Astrocyte (in vitro differentiated cells and primary cell): Measurements from ENCODE around the gene VPS13D. TPM values are rescaled to one million over a fixed set of nuclear protein-coding genes. Genes with fewer than 3 reads are reported as not detected.

Experiments
- DNase-seq: peaks from one replicate; pipeline ENCODE4 v3.0.0-alpha.2; 2010; ENCODE audit warnings: low read depth
- FAIRE-seq: peaks from 2 replicates; lab custom pipeline; 2011; peaks lifted over from hg19 to GRCh38; lab: Jason Lieb, UNC
- H2AFZ ChIP-seq: 2 replicates; pipeline ENCODE4 v1.6.0; 2012; ENCODE audit warnings: low read depth, low read length, inconsistent platforms
- H3K27ac ChIP-seq: 2 replicates; pipeline ENCODE4 v1.5.1; 2011; ENCODE audit warnings: low read depth, low read length, inconsistent platforms
- H3K27me3 ChIP-seq: 2 replicates; pipeline ENCODE4 v1.6.0; 2011; ENCODE audit warnings: low read length, inconsistent platforms; ENCODE audit not compliant: insufficient read depth
- H3K36me3 ChIP-seq: 2 replicates; pipeline ENCODE4 v1.5.1; 2011; ENCODE audit warnings: low read length, inconsistent platforms; ENCODE audit not compliant: insufficient read depth
- H3K4me1 ChIP-seq: 2 replicates; pipeline ENCODE4 v1.5.1; 2011; ENCODE audit warnings: low read length, inconsistent platforms; ENCODE audit not compliant: insufficient read depth
- H3K4me2 ChIP-seq: 2 replicates; pipeline ENCODE4 v1.6.0; 2012; ENCODE audit warnings: low read length, inconsistent platforms
- H3K4me3 ChIP-seq: 2 replicates; pipeline ENCODE4 v1.5.1; 2011; ENCODE audit warnings: low read depth, mild to moderate bottlenecking, low read length, inconsistent platforms; ENCODE audit not compliant: insufficient read depth
- H3K79me2 ChIP-seq: 2 replicates; pipeline ENCODE4 v1.6.0; 2012; ENCODE audit warnings: mild to moderate bottlenecking, low read length, inconsistent platforms; ENCODE audit not compliant: insufficient read depth
- H3K9ac ChIP-seq: 2 replicates; pipeline ENCODE4 v1.6.0; 2012; ENCODE audit warnings: mild to moderate bottlenecking, low read length, inconsistent platforms
- H3K9me3 ChIP-seq: 2 replicates; pipeline ENCODE4 v1.5.1; 2012; ENCODE audit warnings: low read depth, mild to moderate bottlenecking, low read length, inconsistent platforms; ENCODE audit not compliant: insufficient read depth
- H4K20me1 ChIP-seq: 2 replicates; pipeline ENCODE4 v1.6.0; 2012; ENCODE audit warnings: low read length, inconsistent platforms; ENCODE audit not compliant: insufficient read depth
- H3K27ac Mint-ChIP-seq: one replicate; pipeline ENCODE4 v1.8.0; 2021; ENCODE audit warnings: mild to moderate bottlenecking, mixed read lengths; ENCODE audit not compliant: unreplicated experiment
- H3K27me3 Mint-ChIP-seq: one replicate; pipeline ENCODE4 v1.8.0; 2021; ENCODE audit warnings: low read depth, mixed read lengths; ENCODE audit not compliant: unreplicated experiment
- H3K36me3 Mint-ChIP-seq: one replicate; pipeline ENCODE4 v1.8.0; 2021; ENCODE audit warnings: low read depth, mixed read lengths; ENCODE audit not compliant: unreplicated experiment
- H3K4me1 Mint-ChIP-seq: one replicate; pipeline ENCODE4 v1.8.0; 2021; ENCODE audit warnings: low read depth, mixed read lengths; ENCODE audit not compliant: unreplicated experiment
- H3K4me3 Mint-ChIP-seq: one replicate; pipeline ENCODE4 v1.8.0; 2021; ENCODE audit warnings: mild to moderate bottlenecking, moderate library complexity, mixed read lengths; ENCODE audit not compliant: unreplicated experiment
- H3K9me3 Mint-ChIP-seq: one replicate; pipeline ENCODE4 v1.8.0; 2021; ENCODE audit warnings: mild to moderate bottlenecking, mixed read lengths; ENCODE audit not compliant: unreplicated experiment
- EZH2 ChIP-seq: IDR thresholded peaks from 2 replicates; pipeline ENCODE4 v1.6.1; 2012; ENCODE audit warnings: mild to moderate bottlenecking, low read length, inconsistent platforms; ENCODE audit not compliant: insufficient read depth
- total RNA-seq: library from RNA; stranded (reverse); gene quantifications from 2 replicates; pipeline ENCODE4 v1.2.1, GENCODE V29; 2021
- TF ChIP-seq, protein P1 (sequence below): IDR thresholded peaks from 2 replicates; pipeline ENCODE4 v1.5.1; 2011; ENCODE audit warnings: low read depth, mild to moderate bottlenecking, inconsistent platforms, low read length, moderate library complexity; ENCODE audit not compliant: insufficient read depth

The VPS13D gene
- total RNA-seq, 1 donor from 2014 or later = 25.9 TPM

DNA sequence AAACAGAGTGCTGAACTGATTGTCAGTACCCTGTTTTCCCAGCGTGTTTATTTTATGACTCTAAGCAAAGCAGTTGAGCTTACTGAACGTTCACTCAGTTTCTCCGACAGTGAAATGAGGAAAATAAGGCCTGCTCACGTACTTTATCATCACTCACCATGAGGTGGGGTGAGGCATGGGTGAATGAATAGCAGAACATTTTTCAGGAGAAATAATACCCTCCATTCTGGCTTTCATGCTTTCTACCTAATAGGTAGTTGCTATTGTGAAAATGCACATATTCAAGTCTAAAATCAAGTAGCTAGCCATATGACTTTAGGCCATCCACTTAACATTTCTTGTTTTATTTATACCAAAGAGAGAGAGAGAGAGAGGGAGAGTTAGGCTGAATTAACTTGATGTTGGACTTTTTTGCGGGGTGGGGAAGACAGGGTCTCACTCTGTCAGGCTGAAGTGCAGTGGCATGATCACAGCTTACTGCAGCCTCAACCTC, 178.2 kb downstream of the VPS13D start:
- DNase-seq = no peak
- Histone ChIP-seq H3K4me2 (no peak overlapping the region), H3K4me3 (no peak overlapping the region), H3K4me1 (peaks cover 18% of the 10 kb centered on the region), H3K36me3 (peaks cover 14% of the 10 kb centered on the region), H3K9ac (no peak overlapping the region), H3K27me3 (no peaks in the 10 kb centered on the region), H4K20me1 (no peaks in the 10 kb centered on the region), H3K27ac (no peak overlapping the region), H2AFZ (no peak overlapping the region), H3K9me3 (no peaks in the 10 kb centered on the region), H3K79me2 (no peaks in the 10 kb centered on the region)
- TF ChIP-seq EZH2 = no peak
- TF ChIP-seq, protein P1, sequence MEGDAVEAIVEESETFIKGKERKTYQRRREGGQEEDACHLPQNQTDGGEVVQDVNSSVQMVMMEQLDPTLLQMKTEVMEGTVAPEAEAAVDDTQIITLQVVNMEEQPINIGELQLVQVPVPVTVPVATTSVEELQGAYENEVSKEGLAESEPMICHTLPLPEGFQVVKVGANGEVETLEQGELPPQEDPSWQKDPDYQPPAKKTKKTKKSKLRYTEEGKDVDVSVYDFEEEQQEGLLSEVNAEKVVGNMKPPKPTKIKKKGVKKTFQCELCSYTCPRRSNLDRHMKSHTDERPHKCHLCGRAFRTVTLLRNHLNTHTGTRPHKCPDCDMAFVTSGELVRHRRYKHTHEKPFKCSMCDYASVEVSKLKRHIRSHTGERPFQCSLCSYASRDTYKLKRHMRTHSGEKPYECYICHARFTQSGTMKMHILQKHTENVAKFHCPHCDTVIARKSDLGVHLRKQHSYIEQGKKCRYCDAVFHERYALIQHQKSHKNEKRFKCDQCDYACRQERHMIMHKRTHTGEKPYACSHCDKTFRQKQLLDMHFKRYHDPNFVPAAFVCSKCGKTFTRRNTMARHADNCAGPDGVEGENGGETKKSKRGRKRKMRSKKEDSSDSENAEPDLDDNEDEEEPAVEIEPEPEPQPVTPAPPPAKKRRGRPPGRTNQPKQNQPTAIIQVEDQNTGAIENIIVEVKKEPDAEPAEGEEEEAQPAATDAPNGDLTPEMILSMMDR = no peak
- Mint-ChIP-seq H3K27me3 (no peaks in the 10 kb centered on the region), H3K27ac (no peak overlapping the region), H3K4me1 (peaks cover 19% of the 10 kb centered on the region), H3K4me3 (no peak overlapping the region), H3K9me3 (no peaks in the 10 kb centered on the region), H3K36me3 (peaks cover 15% of the 10 kb centered on the region)
- no peak for FAIRE-seq

DNA sequence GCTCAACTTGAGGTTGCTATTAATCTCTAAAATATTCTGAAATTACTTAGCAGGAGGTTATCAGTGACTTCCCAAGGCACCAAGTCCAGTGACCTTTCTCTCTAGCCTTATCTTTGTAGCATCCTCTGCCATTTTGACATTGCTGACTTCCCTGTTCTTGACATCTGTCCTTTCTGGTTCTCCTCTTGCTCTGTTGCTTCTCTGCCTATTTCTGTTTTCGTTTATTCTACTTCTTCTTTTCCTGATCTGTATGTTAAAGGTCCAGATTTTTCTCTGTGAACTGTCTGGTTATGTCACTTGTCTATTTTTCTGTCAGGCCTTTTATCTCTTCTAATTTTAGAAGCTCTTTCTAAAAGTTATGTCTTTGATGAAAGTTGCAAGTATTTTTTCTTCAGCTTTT, 178.8 kb downstream of the VPS13D start:
- H3K36me3 ChIP-seq = peaks cover 14% of the 10 kb centered on the region
- no peaks in the 10 kb centered on the region for H3K27me3 Mint-ChIP-seq
- H3K4me3 Mint-ChIP-seq = no peak overlapping the region
- H3K27ac ChIP-seq = no peak overlapping the region
- no peak overlapping the region for H3K27ac Mint-ChIP-seq
- no peak for TF ChIP-seq EZH2
- TF ChIP-seq, protein P1 = no peak
- H3K36me3 Mint-ChIP-seq = peaks cover 17% of the 10 kb centered on the region
- no peaks in the 10 kb centered on the region for H4K20me1 ChIP-seq
- H3K4me2 ChIP-seq = no peak overlapping the region
- DNase-seq (no peak), FAIRE-seq (no peak)
- H3K9me3 Mint-ChIP-seq = no peaks in the 10 kb centered on the region
- peaks cover 19% of the 10 kb centered on the region for H3K4me1 Mint-ChIP-seq
- no peak overlapping the region for H2AFZ ChIP-seq
- H3K9ac ChIP-seq = no peak overlapping the region
- no peaks in the 10 kb centered on the region for H3K9me3 ChIP-seq
- no peaks in the 10 kb centered on the region for H3K27me3 ChIP-seq
- H3K4me1 ChIP-seq = peaks cover 18% of the 10 kb centered on the region
- no peaks in the 10 kb centered on the region for H3K79me2 ChIP-seq
- H3K4me3 ChIP-seq = no peak overlapping the region

DNA sequence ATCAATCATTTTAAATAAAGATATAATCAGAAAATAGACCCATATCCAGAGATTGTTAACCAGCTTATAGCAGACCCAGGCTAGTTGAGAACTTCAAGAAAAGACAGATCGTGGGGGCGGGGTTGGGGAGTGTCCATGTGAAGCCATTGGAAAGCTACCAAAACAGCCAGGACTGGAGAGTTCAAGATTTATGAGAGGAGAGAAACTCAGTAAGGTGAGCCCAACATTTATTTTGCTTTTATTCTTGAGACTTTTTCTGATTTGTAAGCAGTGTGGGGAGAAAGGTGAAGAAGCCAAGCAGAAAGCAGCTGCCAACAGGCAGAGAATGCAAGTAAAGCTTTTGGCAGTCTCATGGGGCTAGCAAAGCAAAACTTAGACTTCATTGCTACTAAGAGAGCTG, 179.9 kb downstream of the VPS13D start:
- Histone ChIP-seq H3K27ac (no peak overlapping the region), H3K79me2 (no peaks in the 10 kb centered on the region), H2AFZ (no peak overlapping the region), H3K4me2 (no peak overlapping the region), H3K27me3 (no peaks in the 10 kb centered on the region), H3K36me3 (peaks cover 7% of the 10 kb centered on the region), H3K9ac (no peak overlapping the region), H3K4me1 (peaks cover 18% of the 10 kb centered on the region), H4K20me1 (no peaks in the 10 kb centered on the region), H3K9me3 (no peaks in the 10 kb centered on the region), H3K4me3 (no peak overlapping the region)
- no peak for FAIRE-seq
- Mint-ChIP-seq H3K4me1 (peaks cover 19% of the 10 kb centered on the region), H3K36me3 (peaks cover 11% of the 10 kb centered on the region), H3K27me3 (no peaks in the 10 kb centered on the region), H3K27ac (no peak overlapping the region), H3K9me3 (no peaks in the 10 kb centered on the region), H3K4me3 (no peak overlapping the region)
- TF ChIP-seq, protein P1 = no peak
- TF ChIP-seq EZH2 = no peak
- DNase-seq = peak; percentile 53
